K562 (cell line): Measurements from ENCODE around the gene FES. TPM values are rescaled to one million over a fixed set of nuclear protein-coding genes. Genes with fewer than 3 reads are reported as not detected.
A peak's percentile ranks its signal among the peaks of the same experiment; 100 is the strongest.

Experiments used
- CEBPG ChIP-seq, 3 experiments: fragments of 200-800 bp in 1 of 3; sonication (Bioruptor generic) in 1 of 3; sonication (generic) in 1 of 3; formaldehyde crosslinking in 1 of 3; IDR thresholded peaks in 2 of 3; conservative IDR thresholded peaks in 1 of 3; 2 replicates each; pipeline versions ENCODE4 v1.6.1 to v1.8.0; 2016 to 2022; ENCODE audit warnings: missing compliant biosample characterization in 2 of 3, missing genetic modification characterization in 2 of 3, mild to moderate bottlenecking in 1 of 3, missing genetic modification reagents in 1 of 3
- MEF2A ChIP-seq: IDR thresholded peaks from 2 replicates; pipeline ENCODE4 v1.6.1; 2011; ENCODE audit warnings: low read depth, mild to moderate bottlenecking, low read length, moderate library complexity; ENCODE audit not compliant: control insufficient read depth
- POLR3G ChIP-seq: IDR thresholded peaks from 2 replicates; pipeline ENCODE4 v1.6.1; 2011; ENCODE audit not compliant: insufficient read length, insufficient replicate concordance; ENCODE audit errors: extremely low read depth
- RBBP5 ChIP-seq: fragments of 200-600 bp; sonication (generic); IDR thresholded peaks from 2 replicates; pipeline ENCODE4 v1.6.1; 2012; ENCODE audit warnings: borderline replicate concordance, mild to moderate bottlenecking, low read length, control low read depth, inconsistent platforms; ENCODE audit not compliant: insufficient read depth, poor library complexity, severe bottlenecking
- SRSF3 ChIP-seq: fragments of 200-400 bp; formaldehyde crosslinking; IDR thresholded peaks from 2 replicates; pipeline ENCODE4 v1.6.1; 2016; ENCODE audit warnings: mild to moderate bottlenecking, low read length, moderate library complexity; ENCODE audit not compliant: insufficient read depth
- ZBTB7A ChIP-seq: IDR thresholded peaks from 2 replicates; pipeline ENCODE4 v1.6.1; 2011; ENCODE audit warnings: low read depth, mild to moderate bottlenecking, low read length, moderate library complexity, borderline replicate concordance; ENCODE audit not compliant: control insufficient read depth
- ZC3H11A ChIP-seq: IDR thresholded peaks from 2 replicates; pipeline ENCODE4 v1.6.1; 2012; ENCODE audit warnings: low read depth, low read length, improper control_type of control experiment
- ZNF444 ChIP-seq: fragments of 250-450 bp; sonication (Bioruptor Pico); IDR thresholded peaks from 2 replicates; pipeline ENCODE4 v1.4.0; 2020; ENCODE audit warnings: mild to moderate bottlenecking, moderate library complexity
- ZNF57 ChIP-seq: fragments of 450-650 bp; formaldehyde crosslinking; IDR thresholded peaks from 2 replicates; pipeline ENCODE4 v1.4.0; 2020; ENCODE audit warnings: mild to moderate bottlenecking, moderate library complexity
- polyA plus RNA-seq, 8 experiments: library from polyadenylated mRNA; depleted of rRNA in 4 of 8; stranded (reverse) in 5 of 8; unstranded in 3 of 8; fragments of >200 nt; fragmentation: Nextera tagmentation in 2 of 8; fragmentation: Illumina TruSeq in 1 of 8; extraction: Ambion mirVana in 2 of 8; extraction: Trizol in 1 of 8; gene quantifications; 2 replicates each; pipeline versions ENCODE4 v1.2.1 to v1.2.3, GENCODE V29; 2011 to 2014; ENCODE audit warnings: inconsistent platforms in 1 of 8, missing spikeins in 1 of 8
- total RNA-seq, 7 experiments: library from RNA; depleted of rRNA in 6 of 7; stranded (reverse); fragments of >200 nt in 6 of 7; fragmentation: Illumina TruSeq in 2 of 7; extraction: Trizol in 2 of 7; gene quantifications; 2 replicates each; pipeline versions ENCODE4 v1.2.1 to v1.2.3, GENCODE V29; 2011 to 2021; ENCODE audit warnings: low replicate concordance in 1 of 7
- TF ChIP-seq, protein P1 (sequence below): fragments of 250-450 bp; sonication (Bioruptor Pico); IDR thresholded peaks from 2 replicates; pipeline ENCODE4 v1.8.0; 2022; ENCODE audit warnings: moderate library complexity, mild to moderate bottlenecking, inconsistent platforms
- TF ChIP-seq, protein P2 (sequence below): IDR thresholded peaks from 2 replicates; pipeline ENCODE4 v1.6.1; 2014; ENCODE audit warnings: antibody characterized with exemption
- TF ChIP-seq, protein P3 (sequence below): sonication (generic); formaldehyde crosslinking; IDR thresholded peaks from 2 replicates; pipeline ENCODE4 v1.8.0; 2022; ENCODE audit warnings: mild to moderate bottlenecking, missing genetic modification reagents
- TF ChIP-seq, protein P4 (sequence below): sonication (generic); formaldehyde crosslinking; IDR thresholded peaks from 2 replicates; pipeline ENCODE4 v1.8.0; 2023; ENCODE audit warnings: mild to moderate bottlenecking, missing genetic modification reagents
- TF ChIP-seq, protein P5 (sequence below): fragments of 250-450 bp; sonication (Bioruptor Pico); IDR thresholded peaks from 2 replicates; pipeline ENCODE4 v1.4.0; 2020; ENCODE audit warnings: mild to moderate bottlenecking, moderate library complexity

The FES gene
- total and polyA plus RNA-seq, 9 of the 15 experiments (the other 6 are each of a cell fraction or from before 2014, with no cell fraction given): 0.38 to 2.6 (median 0.82) TPM

DNA sequence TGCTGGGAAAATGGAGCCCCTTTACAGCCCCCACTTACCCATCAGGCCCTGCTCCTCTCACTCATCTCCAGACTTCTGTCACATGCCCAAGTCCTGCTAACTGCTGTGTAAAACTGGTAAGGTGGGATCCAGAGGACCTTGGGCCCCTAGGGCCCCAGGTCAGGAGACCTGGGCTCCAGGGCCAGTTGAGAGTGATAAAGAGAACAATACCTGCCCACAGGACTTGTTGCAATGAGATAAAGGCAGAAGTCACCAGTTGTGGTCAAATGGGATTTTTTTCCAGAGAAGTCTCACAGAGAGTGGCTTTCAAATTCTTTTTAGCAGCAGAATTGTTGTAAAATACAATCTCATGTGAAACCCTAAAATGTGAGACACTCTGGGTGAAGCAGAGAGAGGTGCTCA is 15.2 kb upstream of the FES start (continued):
- TF ChIP-seq, protein P1, sequence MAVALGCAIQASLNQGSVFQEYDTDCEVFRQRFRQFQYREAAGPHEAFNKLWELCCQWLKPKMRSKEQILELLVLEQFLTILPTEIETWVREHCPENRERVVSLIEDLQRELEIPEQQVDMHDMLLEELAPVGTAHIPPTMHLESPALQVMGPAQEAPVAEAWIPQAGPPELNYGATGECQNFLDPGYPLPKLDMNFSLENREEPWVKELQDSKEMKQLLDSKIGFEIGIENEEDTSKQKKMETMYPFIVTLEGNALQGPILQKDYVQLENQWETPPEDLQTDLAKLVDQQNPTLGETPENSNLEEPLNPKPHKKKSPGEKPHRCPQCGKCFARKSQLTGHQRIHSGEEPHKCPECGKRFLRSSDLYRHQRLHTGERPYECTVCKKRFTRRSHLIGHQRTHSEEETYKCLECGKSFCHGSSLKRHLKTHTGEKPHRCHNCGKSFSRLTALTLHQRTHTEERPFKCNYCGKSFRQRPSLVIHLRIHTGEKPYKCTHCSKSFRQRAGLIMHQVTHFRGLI (CRISPR knock-in tag): peak; percentile 39; the same call in 1 of the 2 replicates
- TF ChIP-seq, protein P2, sequence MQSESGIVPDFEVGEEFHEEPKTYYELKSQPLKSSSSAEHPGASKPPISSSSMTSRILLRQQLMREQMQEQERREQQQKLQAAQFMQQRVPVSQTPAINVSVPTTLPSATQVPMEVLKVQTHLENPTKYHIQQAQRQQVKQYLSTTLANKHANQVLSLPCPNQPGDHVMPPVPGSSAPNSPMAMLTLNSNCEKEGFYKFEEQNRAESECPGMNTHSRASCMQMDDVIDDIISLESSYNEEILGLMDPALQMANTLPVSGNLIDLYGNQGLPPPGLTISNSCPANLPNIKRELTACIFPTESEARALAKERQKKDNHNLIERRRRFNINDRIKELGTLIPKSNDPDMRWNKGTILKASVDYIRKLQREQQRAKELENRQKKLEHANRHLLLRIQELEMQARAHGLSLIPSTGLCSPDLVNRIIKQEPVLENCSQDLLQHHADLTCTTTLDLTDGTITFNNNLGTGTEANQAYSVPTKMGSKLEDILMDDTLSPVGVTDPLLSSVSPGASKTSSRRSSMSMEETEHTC: peak; percentile 86
- TF ChIP-seq, protein P3, sequence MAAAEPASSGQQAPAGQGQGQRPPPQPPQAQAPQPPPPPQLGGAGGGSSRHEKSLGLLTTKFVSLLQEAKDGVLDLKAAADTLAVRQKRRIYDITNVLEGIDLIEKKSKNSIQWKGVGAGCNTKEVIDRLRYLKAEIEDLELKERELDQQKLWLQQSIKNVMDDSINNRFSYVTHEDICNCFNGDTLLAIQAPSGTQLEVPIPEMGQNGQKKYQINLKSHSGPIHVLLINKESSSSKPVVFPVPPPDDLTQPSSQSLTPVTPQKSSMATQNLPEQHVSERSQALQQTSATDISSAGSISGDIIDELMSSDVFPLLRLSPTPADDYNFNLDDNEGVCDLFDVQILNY (CRISPR knock-in tag): no peak
- TF ChIP-seq ZNF444 (no peak), RBBP5 (peak; percentile 48), ZBTB7A (peak; percentile 49; the same call in 1 of the 2 replicates), MEF2A (no peak), POLR3G (no peak), ZC3H11A (no peak), ZNF57 (peak; percentile 13; the same call in 1 of the 2 replicates), CEBPG (CRISPR knock-in tag; IDR thresholded peaks at IDR 0.05) (no peak), CEBPG (tag; conservative IDR thresholded peaks at IDR 0.05 in 1 of 2, IDR thresholded peaks at IDR 0.05 in 1 of 2) (no peak), SRSF3 (no peak)
- TF ChIP-seq, protein P4, sequence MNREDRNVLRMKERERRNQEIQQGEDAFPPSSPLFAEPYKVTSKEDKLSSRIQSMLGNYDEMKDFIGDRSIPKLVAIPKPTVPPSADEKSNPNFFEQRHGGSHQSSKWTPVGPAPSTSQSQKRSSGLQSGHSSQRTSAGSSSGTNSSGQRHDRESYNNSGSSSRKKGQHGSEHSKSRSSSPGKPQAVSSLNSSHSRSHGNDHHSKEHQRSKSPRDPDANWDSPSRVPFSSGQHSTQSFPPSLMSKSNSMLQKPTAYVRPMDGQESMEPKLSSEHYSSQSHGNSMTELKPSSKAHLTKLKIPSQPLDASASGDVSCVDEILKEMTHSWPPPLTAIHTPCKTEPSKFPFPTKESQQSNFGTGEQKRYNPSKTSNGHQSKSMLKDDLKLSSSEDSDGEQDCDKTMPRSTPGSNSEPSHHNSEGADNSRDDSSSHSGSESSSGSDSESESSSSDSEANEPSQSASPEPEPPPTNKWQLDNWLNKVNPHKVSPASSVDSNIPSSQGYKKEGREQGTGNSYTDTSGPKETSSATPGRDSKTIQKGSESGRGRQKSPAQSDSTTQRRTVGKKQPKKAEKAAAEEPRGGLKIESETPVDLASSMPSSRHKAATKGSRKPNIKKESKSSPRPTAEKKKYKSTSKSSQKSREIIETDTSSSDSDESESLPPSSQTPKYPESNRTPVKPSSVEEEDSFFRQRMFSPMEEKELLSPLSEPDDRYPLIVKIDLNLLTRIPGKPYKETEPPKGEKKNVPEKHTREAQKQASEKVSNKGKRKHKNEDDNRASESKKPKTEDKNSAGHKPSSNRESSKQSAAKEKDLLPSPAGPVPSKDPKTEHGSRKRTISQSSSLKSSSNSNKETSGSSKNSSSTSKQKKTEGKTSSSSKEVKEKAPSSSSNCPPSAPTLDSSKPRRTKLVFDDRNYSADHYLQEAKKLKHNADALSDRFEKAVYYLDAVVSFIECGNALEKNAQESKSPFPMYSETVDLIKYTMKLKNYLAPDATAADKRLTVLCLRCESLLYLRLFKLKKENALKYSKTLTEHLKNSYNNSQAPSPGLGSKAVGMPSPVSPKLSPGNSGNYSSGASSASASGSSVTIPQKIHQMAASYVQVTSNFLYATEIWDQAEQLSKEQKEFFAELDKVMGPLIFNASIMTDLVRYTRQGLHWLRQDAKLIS (CRISPR knock-in tag): 0 out of 2 replicates have a peak, but pooled peaks have one; percentile 62
- TF ChIP-seq, protein P5, sequence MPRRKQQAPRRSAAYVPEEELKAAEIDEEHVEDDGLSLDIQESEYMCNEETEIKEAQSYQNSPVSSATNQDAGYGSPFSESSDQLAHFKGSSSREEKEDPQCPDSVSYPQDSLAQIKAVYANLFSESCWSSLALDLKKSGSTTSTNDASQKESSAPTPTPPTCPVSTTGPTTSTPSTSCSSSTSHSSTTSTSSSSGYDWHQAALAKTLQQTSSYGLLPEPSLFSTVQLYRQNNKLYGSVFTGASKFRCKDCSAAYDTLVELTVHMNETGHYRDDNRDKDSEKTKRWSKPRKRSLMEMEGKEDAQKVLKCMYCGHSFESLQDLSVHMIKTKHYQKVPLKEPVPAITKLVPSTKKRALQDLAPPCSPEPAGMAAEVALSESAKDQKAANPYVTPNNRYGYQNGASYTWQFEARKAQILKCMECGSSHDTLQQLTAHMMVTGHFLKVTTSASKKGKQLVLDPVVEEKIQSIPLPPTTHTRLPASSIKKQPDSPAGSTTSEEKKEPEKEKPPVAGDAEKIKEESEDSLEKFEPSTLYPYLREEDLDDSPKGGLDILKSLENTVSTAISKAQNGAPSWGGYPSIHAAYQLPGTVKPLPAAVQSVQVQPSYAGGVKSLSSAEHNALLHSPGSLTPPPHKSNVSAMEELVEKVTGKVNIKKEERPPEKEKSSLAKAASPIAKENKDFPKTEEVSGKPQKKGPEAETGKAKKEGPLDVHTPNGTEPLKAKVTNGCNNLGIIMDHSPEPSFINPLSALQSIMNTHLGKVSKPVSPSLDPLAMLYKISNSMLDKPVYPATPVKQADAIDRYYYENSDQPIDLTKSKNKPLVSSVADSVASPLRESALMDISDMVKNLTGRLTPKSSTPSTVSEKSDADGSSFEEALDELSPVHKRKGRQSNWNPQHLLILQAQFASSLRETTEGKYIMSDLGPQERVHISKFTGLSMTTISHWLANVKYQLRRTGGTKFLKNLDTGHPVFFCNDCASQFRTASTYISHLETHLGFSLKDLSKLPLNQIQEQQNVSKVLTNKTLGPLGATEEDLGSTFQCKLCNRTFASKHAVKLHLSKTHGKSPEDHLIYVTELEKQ (CRISPR knock-in tag): no peak
